ENCODE results near the gene ZBTB45. TPM values are rescaled to one million over a fixed set of nuclear protein-coding genes. Genes with fewer than 3 reads are reported as not detected.

ZBTB45 gene
- total and polyA plus RNA-seq, 9 of the 15 experiments (the other 6 are each of a cell fraction or from before 2014, with no cell fraction given) = 0.08 to 16.1 (median 1.8) TPM

DNA sequence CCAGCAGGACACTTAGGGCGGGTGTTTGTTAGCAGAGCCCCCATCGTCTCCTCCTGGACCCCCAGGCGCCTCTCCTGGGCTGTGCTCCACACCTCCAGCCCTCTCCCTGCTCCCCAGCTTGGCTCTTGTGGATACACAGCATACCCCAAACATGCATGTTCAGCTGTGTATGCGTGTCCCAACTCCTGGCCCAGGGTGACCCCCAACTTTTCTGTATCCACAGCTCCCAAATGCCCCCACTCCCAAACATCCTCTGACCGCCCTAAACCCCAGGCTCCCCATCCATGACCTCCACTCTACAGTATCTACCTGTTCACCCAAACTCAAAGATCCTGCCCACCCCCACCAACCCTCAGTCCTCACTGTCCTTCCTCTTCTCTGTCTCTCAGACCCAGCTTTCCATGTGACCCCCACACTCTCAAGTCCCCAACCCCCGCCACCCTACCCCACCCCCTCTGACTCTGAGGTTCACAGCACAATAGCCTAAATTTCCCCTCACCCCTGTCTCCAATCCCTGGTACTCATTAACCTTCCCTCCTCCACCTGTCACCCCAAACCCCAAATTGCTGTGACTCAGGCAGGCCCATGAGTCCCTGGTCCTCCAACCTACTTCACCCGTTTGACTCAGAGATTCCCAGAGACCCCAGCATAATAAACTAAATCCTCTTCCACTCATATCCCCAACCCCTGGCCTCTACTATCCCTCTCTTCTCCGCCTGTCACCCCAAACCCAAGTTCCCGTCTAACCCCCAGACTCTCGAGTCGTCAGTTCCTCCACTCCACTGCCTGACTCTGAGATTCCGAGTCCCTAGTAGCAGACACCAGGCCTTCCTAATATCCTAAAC, 37.8 kb upstream of the ZBTB45 start:
- H3K4me1 ChIP-seq (replicated peaks in 1 of 2; ENCODE audit: control insufficient read depth in 2 of 2, insufficient read depth in 2 of 2, low read length in 2 of 2) = peaks cover 36 to 66% of the 10 kb centered on the region in 2 experiments
- ChIA-PET CTCF (ENCODE audit: low intra/inter-chr PET ratio) (no interaction called here), POLR2A (interaction anchor here (0.9 to 1.2 kb wide), 2 partner anchors 10 to 17 kb away, joined by 3 to 4 read pairs; no protein-coding TSS in a partner anchor)
- H3K27ac ChIP-seq (ENCODE audit: extremely low read depth, low read depth, low read length) = peak overlapping the region; percentile 94
- H3K36me3 ChIP-seq (ENCODE audit: control insufficient read depth, insufficient read depth, low read length) = peaks cover 43% of the 10 kb centered on the region
- no peak overlapping the region for H2AFZ ChIP-seq (ENCODE audit: low read depth, low read length)
- H4K20me1 ChIP-seq (replicated peaks; ENCODE audit: control insufficient read depth, insufficient read depth, low read length) = no peaks in the 10 kb centered on the region
- no TSS peak for BruUV-seq (replicated peaks)
- FAIRE-seq = no peak
- H3K9ac ChIP-seq (ENCODE audit: insufficient read depth in 1 of 2, low read depth in 2 of 2, low read length in 2 of 2) = peak overlapping the region; percentile 92 to 98
- H3K79me2 ChIP-seq (ENCODE audit: control insufficient read depth, insufficient read depth, low read length) = peaks cover 60% of the 10 kb centered on the region
- H3K9me3 ChIP-seq (replicated peaks; ENCODE audit: control insufficient read depth, insufficient read depth, low read depth, low read length) = no peaks in the 10 kb centered on the region
- ATAC-seq = no peak
- in situ Hi-C loops (cut with MboI) (no loop called here), intact Hi-C loops (cut with micrococcal nuclease) (no loop called here)
- H3K4me3 ChIP-seq = peak overlapping the region; percentile 92
- no peak for DNase-seq (ENCODE audit: extremely low read depth in 1 of 4, low spot score in 3 of 4)
- peak overlapping the region; percentile 83 for H3K4me2 ChIP-seq (ENCODE audit: insufficient read depth, low read length)
- H3K9me1 ChIP-seq (ENCODE audit: control insufficient read depth, insufficient read depth, low read length) = peaks cover 3% of the 10 kb centered on the region
- no peaks in the 10 kb centered on the region for H3K27me3 ChIP-seq (ENCODE audit: control insufficient read depth in 2 of 2, insufficient read depth in 2 of 2, low read length in 2 of 2)
- 20% methylated on average over 10 of the region's 12 CpGs for WGBS (ENCODE audit: insufficient coverage, low coverage, missing lambda C conversion rate)
- TF ChIP-seq, protein P1, sequence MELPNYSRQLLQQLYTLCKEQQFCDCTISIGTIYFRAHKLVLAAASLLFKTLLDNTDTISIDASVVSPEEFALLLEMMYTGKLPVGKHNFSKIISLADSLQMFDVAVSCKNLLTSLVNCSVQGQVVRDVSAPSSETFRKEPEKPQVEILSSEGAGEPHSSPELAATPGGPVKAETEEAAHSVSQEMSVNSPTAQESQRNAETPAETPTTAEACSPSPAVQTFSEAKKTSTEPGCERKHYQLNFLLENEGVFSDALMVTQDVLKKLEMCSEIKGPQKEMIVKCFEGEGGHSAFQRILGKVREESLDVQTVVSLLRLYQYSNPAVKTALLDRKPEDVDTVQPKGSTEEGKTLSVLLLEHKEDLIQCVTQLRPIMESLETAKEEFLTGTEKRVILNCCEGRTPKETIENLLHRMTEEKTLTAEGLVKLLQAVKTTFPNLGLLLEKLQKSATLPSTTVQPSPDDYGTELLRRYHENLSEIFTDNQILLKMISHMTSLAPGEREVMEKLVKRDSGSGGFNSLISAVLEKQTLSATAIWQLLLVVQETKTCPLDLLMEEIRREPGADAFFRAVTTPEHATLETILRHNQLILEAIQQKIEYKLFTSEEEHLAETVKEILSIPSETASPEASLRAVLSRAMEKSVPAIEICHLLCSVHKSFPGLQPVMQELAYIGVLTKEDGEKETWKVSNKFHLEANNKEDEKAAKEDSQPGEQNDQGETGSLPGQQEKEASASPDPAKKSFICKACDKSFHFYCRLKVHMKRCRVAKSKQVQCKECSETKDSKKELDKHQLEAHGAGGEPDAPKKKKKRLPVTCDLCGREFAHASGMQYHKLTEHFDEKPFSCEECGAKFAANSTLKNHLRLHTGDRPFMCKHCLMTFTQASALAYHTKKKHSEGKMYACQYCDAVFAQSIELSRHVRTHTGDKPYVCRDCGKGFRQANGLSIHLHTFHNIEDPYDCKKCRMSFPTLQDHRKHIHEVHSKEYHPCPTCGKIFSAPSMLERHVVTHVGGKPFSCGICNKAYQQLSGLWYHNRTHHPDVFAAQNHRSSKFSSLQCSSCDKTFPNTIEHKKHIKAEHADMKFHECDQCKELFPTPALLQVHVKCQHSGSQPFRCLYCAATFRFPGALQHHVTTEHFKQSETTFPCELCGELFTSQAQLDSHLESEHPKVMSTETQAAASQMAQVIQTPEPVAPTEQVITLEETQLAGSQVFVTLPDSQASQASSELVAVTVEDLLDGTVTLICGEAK (IDR thresholded peaks at IDR 0.05) = peak; percentile 47; the same call in 1 of the 2 replicates
- TF ChIP-seq, protein P1 (CRISPR knock-in tag; IDR thresholded peaks at IDR 0.05) = no peak
- TF ChIP-seq TAL1 (IDR thresholded peaks at IDR 0.05) = no peak
- 0 out of 2 replicates have a peak, but pooled peaks have one; percentile 17 for TF ChIP-seq NBN (IDR thresholded peaks at IDR 0.05; ENCODE audit: low read depth)

Measured in K562 (cell line).